Ascending aorta (tissue), 2 donors: ENCODE results near the gene EMSY. TPM values are rescaled to one million over a fixed set of nuclear protein-coding genes. Genes with fewer than 3 reads are reported as not detected.

Experiments
- DNase-seq, 2 donors: peaks; one replicate each; pipeline ENCODE4 v3.0.0-alpha.2; 2019; ENCODE audit warnings: low spot score in 2 of 2
- H3K27ac ChIP-seq, 2 donors: fragments of 200-600 bp; sonication (generic); one replicate each; pipeline ENCODE4 v1.5.1; 2016 to 2017; ENCODE audit warnings: mild to moderate bottlenecking in 1 of 2
- H3K27me3 ChIP-seq: fragments of 200-600 bp; sonication (generic); one replicate; pipeline ENCODE4 v1.5.1; 2017
- H3K36me3 ChIP-seq, 2 donors: fragments of 200-600 bp; sonication (generic); one replicate each; pipeline ENCODE4 v1.5.1; 2016
- H3K4me1 ChIP-seq, 2 donors: fragments of 200-600 bp; sonication (generic); one replicate each; pipeline ENCODE4 v1.5.1; 2016 to 2017; ENCODE audit warnings: mild to moderate bottlenecking in 1 of 2
- H3K4me3 ChIP-seq, 2 donors: fragments of 200-600 bp; sonication (generic); one replicate each; pipeline ENCODE4 v1.5.1; 2016 to 2017; ENCODE audit warnings: mild to moderate bottlenecking in 1 of 2
- H3K9me3 ChIP-seq, 2 donors: fragments of 200-600 bp; sonication (generic); one replicate each; pipeline ENCODE4 v1.5.1; 2016
- intact Hi-C: fragments of 100-400 bp; cut with DNase I; formaldehyde crosslinking; loops from one replicate; pipeline ENCODE4 v1.15.1; 2023
- total RNA-seq: library from RNA; depleted of rRNA; stranded (reverse); fragments of >200 nt; gene quantifications from one replicate; pipeline ENCODE4 v1.1.0, GENCODE V29; 2016
- TF ChIP-seq, protein P1 (sequence below), 3 experiments: fragments of 200-600 bp in 2 of 3; fragments of 450-650 bp in 1 of 3; sonication (generic) in 2 of 3; IDR thresholded peaks; one replicate each; pipeline ENCODE4 v1.5.1; 2016 to 2019; ENCODE audit warnings: antibody characterized with exemption in 3 of 3, mild to moderate bottlenecking in 1 of 3, moderate library complexity in 1 of 3

Gene EMSY
- total RNA-seq, 1 donor from 2014 or later, result 7.5 TPM

DNA sequence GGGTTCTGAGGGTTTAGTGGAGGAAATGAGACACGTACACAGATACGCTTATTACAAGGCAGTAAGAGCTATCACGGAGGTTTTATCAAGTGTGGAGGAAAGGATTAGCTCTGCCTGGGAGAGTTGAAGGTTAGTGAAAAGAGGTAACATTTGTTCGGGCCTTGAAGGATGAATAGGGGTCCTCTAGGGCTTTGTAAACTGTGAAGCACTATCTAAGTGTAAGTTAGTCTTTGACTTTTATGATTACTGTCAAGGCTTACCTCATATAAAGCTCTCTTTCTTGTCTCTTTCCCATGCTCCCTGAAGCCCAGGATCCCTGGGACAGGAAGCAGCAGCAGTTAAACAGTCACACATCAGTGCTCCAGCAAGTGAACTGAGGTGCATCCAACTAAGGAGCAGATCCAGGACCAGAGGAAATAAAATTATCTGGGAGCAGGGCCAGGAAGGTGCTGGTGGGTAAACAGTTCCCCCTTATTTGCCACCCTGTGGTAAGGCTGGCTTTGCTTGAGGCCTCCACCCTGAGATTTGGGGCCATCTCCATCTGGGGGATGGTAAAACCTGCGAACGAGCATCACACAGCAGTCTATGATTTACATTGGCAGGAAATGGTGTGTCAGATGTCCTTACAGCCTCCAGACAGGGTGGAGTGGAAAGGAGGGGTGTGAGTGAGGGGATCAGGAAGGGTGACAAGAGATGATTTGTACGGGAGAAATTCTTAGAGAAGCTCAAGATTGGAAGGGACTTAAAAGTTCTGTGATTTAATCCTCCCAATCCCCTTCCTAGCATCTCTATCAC lies 36.5 kb upstream of the EMSY start:
- Histone ChIP-seq H3K4me3 (no peak overlapping the region), H3K27ac (no peak overlapping the region), H3K36me3 (no peaks in the 10 kb centered on the region), H3K27me3 (no peaks in the 10 kb centered on the region), H3K9me3 (no peaks in the 10 kb centered on the region), H3K4me1 (no peaks in the 10 kb centered on the region)
- intact Hi-C loops, result no loop called here
- TF ChIP-seq, protein P1, sequence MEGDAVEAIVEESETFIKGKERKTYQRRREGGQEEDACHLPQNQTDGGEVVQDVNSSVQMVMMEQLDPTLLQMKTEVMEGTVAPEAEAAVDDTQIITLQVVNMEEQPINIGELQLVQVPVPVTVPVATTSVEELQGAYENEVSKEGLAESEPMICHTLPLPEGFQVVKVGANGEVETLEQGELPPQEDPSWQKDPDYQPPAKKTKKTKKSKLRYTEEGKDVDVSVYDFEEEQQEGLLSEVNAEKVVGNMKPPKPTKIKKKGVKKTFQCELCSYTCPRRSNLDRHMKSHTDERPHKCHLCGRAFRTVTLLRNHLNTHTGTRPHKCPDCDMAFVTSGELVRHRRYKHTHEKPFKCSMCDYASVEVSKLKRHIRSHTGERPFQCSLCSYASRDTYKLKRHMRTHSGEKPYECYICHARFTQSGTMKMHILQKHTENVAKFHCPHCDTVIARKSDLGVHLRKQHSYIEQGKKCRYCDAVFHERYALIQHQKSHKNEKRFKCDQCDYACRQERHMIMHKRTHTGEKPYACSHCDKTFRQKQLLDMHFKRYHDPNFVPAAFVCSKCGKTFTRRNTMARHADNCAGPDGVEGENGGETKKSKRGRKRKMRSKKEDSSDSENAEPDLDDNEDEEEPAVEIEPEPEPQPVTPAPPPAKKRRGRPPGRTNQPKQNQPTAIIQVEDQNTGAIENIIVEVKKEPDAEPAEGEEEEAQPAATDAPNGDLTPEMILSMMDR (IDR thresholded peaks at IDR 0.05), result no peak
- DNase-seq, result no peak

DNA sequence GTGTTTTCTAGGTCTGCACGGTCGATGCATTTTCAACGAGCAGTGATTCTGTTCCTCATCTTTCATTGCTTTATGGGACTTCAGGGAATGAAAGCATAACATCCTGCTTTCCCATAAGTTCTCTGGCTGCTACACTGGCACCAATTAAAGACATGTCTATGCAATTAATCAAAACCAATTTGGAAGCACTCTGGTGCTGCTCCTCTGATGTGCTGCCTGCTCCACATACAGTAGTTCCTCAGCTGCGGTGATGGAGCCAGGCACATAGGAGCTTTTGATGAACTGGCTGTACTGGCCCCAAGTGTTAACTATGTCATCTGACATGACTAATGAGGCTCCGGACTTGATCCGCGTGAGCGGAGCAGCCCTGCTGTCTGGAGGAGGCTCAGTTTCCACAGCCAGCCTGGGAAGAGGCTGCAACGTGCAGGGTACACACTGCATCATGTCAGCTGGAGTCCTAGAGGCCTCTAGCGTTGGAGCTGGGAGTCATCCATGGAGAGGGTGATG lies 33.9 kb upstream of the EMSY start:
- TF ChIP-seq, protein P1 (IDR thresholded peaks at IDR 0.05), result no peak
- H3K27ac ChIP-seq, result no peak overlapping the region
- no peaks in the 10 kb centered on the region for H3K9me3 ChIP-seq
- H3K4me1 ChIP-seq, result no peaks in the 10 kb centered on the region
- no peak for DNase-seq
- H3K27me3 ChIP-seq, result no peaks in the 10 kb centered on the region
- no peak overlapping the region for H3K4me3 ChIP-seq
- intact Hi-C loops, result no loop called here
- no peaks in the 10 kb centered on the region for H3K36me3 ChIP-seq

DNA sequence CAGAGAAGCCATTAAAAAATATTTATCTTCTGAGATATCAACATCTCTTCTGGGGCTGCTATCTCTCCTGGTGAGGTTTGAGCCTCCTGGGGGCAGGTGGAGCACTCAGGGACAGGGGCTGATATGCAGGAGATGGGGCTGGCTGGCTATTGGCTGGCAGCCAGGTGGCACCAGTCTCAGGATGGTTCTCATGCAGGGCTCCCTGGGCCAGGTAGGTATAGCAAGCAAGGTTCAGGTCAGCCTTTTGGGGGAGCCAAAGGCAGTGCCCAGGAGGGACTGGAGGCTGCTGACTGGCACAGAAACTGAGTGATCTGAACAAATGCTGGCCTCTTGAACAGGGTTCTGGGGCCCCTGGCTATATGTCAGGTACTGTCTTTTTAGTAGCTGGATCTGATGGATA lies 29.7 kb upstream of the EMSY start:
- intact Hi-C loops, result no loop called here
- Histone ChIP-seq H3K4me1 (no peaks in the 10 kb centered on the region), H3K9me3 (no peaks in the 10 kb centered on the region), H3K27ac (no peak overlapping the region), H3K4me3 (no peak overlapping the region), H3K36me3 (no peaks in the 10 kb centered on the region), H3K27me3 (no peaks in the 10 kb centered on the region)
- DNase-seq, result no peak
- TF ChIP-seq, protein P1 (IDR thresholded peaks at IDR 0.05), result no peak

DNA sequence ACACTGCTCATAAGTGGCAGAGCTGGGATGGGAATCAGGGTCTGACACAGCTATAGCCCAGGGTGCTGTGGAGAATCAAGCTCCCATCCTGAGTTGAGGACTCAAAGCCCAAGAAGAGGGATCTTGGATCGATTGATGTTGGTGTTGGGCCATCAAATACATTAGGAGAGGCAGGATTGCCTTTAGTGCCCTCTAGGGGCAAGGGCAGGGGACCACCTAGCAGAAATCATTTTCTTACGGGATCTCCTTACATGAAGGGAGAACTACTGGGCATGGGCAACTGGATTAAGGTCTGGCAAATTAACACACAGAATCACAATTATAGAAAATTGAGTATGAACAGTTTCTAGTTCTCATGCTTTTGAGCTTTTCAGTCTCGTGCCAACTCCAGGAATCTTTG lies 24.9 kb upstream of the EMSY start:
- no peaks in the 10 kb centered on the region for H3K4me1 ChIP-seq
- H3K27ac ChIP-seq, result no peak overlapping the region
- no peak for DNase-seq
- intact Hi-C loops, result no loop called here
- no peaks in the 10 kb centered on the region for H3K9me3 ChIP-seq
- H3K27me3 ChIP-seq, result no peaks in the 10 kb centered on the region
- no peak overlapping the region for H3K4me3 ChIP-seq
- H3K36me3 ChIP-seq, result no peaks in the 10 kb centered on the region
- TF ChIP-seq, protein P1 (IDR thresholded peaks at IDR 0.05), result no peak

DNA sequence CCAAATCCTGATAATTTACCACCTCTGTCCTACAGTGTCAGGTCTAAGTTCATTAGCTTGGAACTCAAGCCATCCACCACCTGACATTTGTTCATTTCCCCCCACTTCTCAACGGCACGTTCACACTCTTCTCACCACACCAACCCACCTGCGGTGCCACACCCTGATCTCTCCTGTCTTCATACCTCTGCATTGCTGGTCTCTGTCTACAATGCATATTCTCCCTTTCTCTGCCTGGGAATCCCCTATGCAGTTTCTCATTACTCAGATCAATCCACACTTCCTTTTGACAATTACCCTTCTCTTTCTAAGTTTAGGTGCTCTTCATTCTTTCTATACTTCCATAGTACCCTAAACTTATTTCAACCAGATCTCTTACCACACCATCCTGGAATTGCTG lies 20.4 kb upstream of the EMSY start:
- no peak overlapping the region for H3K27ac ChIP-seq
- TF ChIP-seq, protein P1 (IDR thresholded peaks at IDR 0.05), result no peak
- H3K27me3 ChIP-seq, result no peaks in the 10 kb centered on the region
- intact Hi-C loops, result no loop called here
- H3K4me1 ChIP-seq, result no peaks in the 10 kb centered on the region
- no peaks in the 10 kb centered on the region for H3K36me3 ChIP-seq
- H3K4me3 ChIP-seq, result no peak overlapping the region
- DNase-seq, result no peak
- no peaks in the 10 kb centered on the region for H3K9me3 ChIP-seq
